ENCODE data around the gene CD6.

DNA sequence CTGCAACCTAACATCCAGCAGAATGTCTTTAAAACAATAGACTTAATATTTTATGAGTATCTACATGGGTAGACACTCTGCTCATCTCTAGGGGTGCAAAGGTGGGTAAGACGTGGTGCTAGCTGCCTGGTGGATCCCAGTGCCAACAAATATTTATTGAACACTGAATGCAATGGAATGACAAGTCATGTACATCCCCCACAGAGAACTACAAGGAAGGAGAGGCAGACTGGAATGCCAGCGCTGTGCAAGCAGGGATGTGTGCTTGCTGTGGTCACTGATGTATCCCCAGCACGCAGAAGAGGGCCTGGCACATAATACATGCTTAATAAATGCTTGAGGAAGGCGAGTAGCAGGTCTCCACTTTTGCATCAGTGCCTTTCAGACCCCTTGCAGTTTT, 61.9 kb downstream of the CD6 start:
- TF ChIP-seq, protein P1, sequence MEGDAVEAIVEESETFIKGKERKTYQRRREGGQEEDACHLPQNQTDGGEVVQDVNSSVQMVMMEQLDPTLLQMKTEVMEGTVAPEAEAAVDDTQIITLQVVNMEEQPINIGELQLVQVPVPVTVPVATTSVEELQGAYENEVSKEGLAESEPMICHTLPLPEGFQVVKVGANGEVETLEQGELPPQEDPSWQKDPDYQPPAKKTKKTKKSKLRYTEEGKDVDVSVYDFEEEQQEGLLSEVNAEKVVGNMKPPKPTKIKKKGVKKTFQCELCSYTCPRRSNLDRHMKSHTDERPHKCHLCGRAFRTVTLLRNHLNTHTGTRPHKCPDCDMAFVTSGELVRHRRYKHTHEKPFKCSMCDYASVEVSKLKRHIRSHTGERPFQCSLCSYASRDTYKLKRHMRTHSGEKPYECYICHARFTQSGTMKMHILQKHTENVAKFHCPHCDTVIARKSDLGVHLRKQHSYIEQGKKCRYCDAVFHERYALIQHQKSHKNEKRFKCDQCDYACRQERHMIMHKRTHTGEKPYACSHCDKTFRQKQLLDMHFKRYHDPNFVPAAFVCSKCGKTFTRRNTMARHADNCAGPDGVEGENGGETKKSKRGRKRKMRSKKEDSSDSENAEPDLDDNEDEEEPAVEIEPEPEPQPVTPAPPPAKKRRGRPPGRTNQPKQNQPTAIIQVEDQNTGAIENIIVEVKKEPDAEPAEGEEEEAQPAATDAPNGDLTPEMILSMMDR (IDR thresholded peaks at IDR 0.05; ENCODE audit: insufficient read depth, low read depth, low read length) = no peak
- no peak for TF ChIP-seq EZH2 (IDR thresholded peaks at IDR 0.05; ENCODE audit: insufficient read depth, low read length)
